HepG2 (cell line): ENCODE results near the gene STARD13. TPM values are rescaled to one million over a fixed set of nuclear protein-coding genes. Genes with fewer than 3 reads are reported as not detected.

Source experiments
- GTF3A ChIP-seq: sonication (generic); formaldehyde crosslinking; conservative IDR thresholded peaks from 2 replicates; pipeline ENCODE4 v1.4.0; 2020; ENCODE audit warnings: mild to moderate bottlenecking, missing genetic modification reagents
- IKZF1 ChIP-seq: fragments of 450-650 bp; IDR thresholded peaks from 2 replicates; pipeline ENCODE4 v1.7.1; 2016
- MAX ChIP-seq: IDR thresholded peaks from 2 replicates; pipeline ENCODE4 v1.6.1; 2012; ENCODE audit warnings: inconsistent platforms
- MED13 ChIP-seq: sonication (generic); formaldehyde crosslinking; IDR thresholded peaks from 2 replicates; pipeline ENCODE4 v1.5.0; 2020; ENCODE audit warnings: missing genetic modification reagents
- MIER2 ChIP-seq: IDR thresholded peaks from 2 replicates; pipeline ENCODE4 v1.6.1; 2016; ENCODE audit warnings: missing biosample characterization, missing genetic modification reagents
- MXI1 ChIP-seq: IDR thresholded peaks from 3 replicates; pipeline ENCODE4 v1.6.1; 2012; ENCODE audit warnings: low read depth, low read length, inconsistent platforms, borderline replicate concordance
- NCOA2 ChIP-seq: sonication (generic); formaldehyde crosslinking; IDR thresholded peaks from 2 replicates; pipeline ENCODE4 v1.8.0; 2022; ENCODE audit warnings: inconsistent platforms
- PAX8 ChIP-seq: sonication (generic); formaldehyde crosslinking; IDR thresholded peaks from 2 replicates; pipeline ENCODE4 v1.8.0; 2022; ENCODE audit warnings: mild to moderate bottlenecking, missing genetic modification reagents, borderline replicate concordance
- SETDB1 ChIP-seq: sonication (generic); formaldehyde crosslinking; IDR thresholded peaks from 2 replicates; pipeline ENCODE4 v1.5.1; 2020; ENCODE audit warnings: missing genetic modification reagents, mild to moderate bottlenecking, borderline replicate concordance
- SMARCE1 ChIP-seq: fragments of 450-650 bp; IDR thresholded peaks from 2 replicates; pipeline ENCODE4 v1.6.1; 2017; ENCODE audit warnings: borderline replicate concordance
- TCF7L2 ChIP-seq: IDR thresholded peaks from 2 replicates; pipeline ENCODE4 v1.6.1; 2011; ENCODE audit warnings: mild to moderate bottlenecking, low read depth, low read length, moderate library complexity
- ZFP36L2 ChIP-seq: sonication (generic); formaldehyde crosslinking; IDR thresholded peaks from 2 replicates; pipeline ENCODE4 v1.4.0; 2020; ENCODE audit warnings: missing genetic modification reagents
- ZNF10 ChIP-seq: sonication (generic); formaldehyde crosslinking; IDR thresholded peaks from 2 replicates; pipeline ENCODE4 v1.4.0; 2020; ENCODE audit warnings: mild to moderate bottlenecking, low read depth, missing genetic modification reagents, borderline replicate concordance
- ZNF124 ChIP-seq: sonication (generic); formaldehyde crosslinking; IDR thresholded peaks from 2 replicates; pipeline ENCODE4 v1.4.0; 2020; ENCODE audit warnings: missing genetic modification reagents
- ZNF530 ChIP-seq: sonication (generic); formaldehyde crosslinking; IDR thresholded peaks from 2 replicates; pipeline ENCODE4 v1.5.0; 2020; ENCODE audit warnings: low read depth, mild to moderate bottlenecking, missing genetic modification reagents
- polyA plus RNA-seq, 8 experiments: library from polyadenylated mRNA; depleted of rRNA in 3 of 8; stranded (reverse) in 7 of 8; unstranded in 1 of 8; fragments of >200 nt; fragmentation: Illumina TruSeq in 4 of 8; extraction: Trizol in 4 of 8; gene quantifications; 2 replicates each; pipeline versions ENCODE4 v1.2.1 to v1.2.3, GENCODE V29; 2011 to 2016; ENCODE audit warnings: low read depth in 4 of 8, missing spikeins in 1 of 8, mixed read lengths in 1 of 8; ENCODE audit not compliant: insufficient read depth in 1 of 8
- total RNA-seq, 5 experiments: library from RNA; depleted of rRNA; stranded (reverse); fragments of >200 nt; fragmentation: Illumina TruSeq; extraction: Trizol; gene quantifications; 2 replicates each; pipeline ENCODE4 v1.2.3, GENCODE V29; 2016; ENCODE audit warnings: low read depth in 1 of 5
- TF ChIP-seq, protein P1 (sequence below): sonication (generic); formaldehyde crosslinking; IDR thresholded peaks from 2 replicates; pipeline ENCODE4 v1.5.1; 2020; ENCODE audit warnings: mild to moderate bottlenecking, missing genetic modification reagents, borderline replicate concordance
- TF ChIP-seq, protein P2 (sequence below): sonication (generic); formaldehyde crosslinking; conservative IDR thresholded peaks from 2 replicates; pipeline ENCODE4 v1.4.0; 2020; ENCODE audit warnings: missing genetic modification reagents
- TF ChIP-seq, protein P3 (sequence below): sonication (generic); formaldehyde crosslinking; IDR thresholded peaks from 2 replicates; pipeline ENCODE4 v1.8.1; 2022; ENCODE audit warnings: low read depth, mild to moderate bottlenecking, missing genetic modification reagents

STARD13 gene
- total and polyA plus RNA-seq, 2 of the 13 experiments (the other 11 are each of a cell fraction or from before 2014, with no cell fraction given) = 12.8 to 14.3 TPM

DNA sequence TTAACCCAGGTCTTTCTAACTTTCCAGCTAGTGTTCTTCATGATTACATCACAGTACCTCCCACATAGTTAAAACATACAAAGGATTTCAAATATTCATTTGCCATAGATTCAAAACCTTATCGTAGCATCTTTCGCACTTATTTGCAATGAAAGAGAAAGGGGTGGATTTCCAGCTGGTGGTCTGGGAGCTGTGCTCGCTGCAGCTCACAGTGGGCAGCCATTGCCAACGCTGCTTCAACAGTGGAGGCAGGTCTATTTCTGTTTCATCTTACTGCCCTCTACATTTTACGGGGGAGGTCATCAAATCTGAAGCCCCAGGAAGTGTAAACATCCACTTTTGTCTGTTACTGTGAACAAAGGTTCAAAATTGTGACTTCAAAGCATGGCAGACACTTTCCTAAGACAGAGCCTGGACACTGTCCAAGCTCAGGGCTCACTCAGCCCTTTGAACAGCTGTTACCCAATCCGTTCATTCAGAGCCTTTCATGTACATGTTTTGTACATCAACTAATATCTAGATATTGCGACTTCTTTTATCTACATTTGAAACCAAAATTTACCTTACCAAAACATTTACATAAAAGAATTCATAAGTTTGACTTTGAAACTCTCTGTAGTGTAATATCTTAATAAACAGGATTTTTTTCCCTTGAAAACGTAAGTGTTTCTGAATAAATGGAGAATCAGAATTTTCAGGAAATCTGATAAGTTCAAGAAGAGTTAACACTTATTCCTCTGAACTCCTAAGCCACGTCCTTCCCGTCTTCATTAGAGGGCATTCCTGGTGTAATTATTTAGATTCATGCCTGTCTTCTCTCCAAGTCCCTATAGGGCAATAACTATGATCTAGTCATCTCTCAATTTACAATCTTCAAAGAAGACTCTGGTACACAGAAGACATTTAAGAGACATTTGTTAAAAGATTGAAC, 25.1 kb downstream of the STARD13 start (continued):
- TF ChIP-seq, protein P1, sequence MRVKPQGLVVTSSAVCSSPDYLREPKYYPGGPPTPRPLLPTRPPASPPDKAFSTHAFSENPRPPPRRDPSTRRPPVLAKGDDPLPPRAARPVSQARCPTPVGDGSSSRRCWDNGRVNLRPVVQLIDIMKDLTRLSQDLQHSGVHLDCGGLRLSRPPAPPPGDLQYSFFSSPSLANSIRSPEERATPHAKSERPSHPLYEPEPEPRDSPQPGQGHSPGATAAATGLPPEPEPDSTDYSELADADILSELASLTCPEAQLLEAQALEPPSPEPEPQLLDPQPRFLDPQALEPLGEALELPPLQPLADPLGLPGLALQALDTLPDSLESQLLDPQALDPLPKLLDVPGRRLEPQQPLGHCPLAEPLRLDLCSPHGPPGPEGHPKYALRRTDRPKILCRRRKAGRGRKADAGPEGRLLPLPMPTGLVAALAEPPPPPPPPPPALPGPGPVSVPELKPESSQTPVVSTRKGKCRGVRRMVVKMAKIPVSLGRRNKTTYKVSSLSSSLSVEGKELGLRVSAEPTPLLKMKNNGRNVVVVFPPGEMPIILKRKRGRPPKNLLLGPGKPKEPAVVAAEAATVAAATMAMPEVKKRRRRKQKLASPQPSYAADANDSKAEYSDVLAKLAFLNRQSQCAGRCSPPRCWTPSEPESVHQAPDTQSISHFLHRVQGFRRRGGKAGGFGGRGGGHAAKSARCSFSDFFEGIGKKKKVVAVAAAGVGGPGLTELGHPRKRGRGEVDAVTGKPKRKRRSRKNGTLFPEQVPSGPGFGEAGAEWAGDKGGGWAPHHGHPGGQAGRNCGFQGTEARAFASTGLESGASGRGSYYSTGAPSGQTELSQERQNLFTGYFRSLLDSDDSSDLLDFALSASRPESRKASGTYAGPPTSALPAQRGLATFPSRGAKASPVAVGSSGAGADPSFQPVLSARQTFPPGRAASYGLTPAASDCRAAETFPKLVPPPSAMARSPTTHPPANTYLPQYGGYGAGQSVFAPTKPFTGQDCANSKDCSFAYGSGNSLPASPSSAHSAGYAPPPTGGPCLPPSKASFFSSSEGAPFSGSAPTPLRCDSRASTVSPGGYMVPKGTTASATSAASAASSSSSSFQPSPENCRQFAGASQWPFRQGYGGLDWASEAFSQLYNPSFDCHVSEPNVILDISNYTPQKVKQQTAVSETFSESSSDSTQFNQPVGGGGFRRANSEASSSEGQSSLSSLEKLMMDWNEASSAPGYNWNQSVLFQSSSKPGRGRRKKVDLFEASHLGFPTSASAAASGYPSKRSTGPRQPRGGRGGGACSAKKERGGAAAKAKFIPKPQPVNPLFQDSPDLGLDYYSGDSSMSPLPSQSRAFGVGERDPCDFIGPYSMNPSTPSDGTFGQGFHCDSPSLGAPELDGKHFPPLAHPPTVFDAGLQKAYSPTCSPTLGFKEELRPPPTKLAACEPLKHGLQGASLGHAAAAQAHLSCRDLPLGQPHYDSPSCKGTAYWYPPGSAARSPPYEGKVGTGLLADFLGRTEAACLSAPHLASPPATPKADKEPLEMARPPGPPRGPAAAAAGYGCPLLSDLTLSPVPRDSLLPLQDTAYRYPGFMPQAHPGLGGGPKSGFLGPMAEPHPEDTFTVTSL (CRISPR knock-in tag) = peak; percentile 92
- TF ChIP-seq TCF7L2 = peak; percentile 95
- TF ChIP-seq ZNF124 (CRISPR knock-in tag) = peak; percentile 70; the same call in 1 of the 2 replicates
- no peak for TF ChIP-seq ZNF530
- TF ChIP-seq ZNF10 = no peak
- TF ChIP-seq IKZF1 = no peak
- TF ChIP-seq, protein P2, sequence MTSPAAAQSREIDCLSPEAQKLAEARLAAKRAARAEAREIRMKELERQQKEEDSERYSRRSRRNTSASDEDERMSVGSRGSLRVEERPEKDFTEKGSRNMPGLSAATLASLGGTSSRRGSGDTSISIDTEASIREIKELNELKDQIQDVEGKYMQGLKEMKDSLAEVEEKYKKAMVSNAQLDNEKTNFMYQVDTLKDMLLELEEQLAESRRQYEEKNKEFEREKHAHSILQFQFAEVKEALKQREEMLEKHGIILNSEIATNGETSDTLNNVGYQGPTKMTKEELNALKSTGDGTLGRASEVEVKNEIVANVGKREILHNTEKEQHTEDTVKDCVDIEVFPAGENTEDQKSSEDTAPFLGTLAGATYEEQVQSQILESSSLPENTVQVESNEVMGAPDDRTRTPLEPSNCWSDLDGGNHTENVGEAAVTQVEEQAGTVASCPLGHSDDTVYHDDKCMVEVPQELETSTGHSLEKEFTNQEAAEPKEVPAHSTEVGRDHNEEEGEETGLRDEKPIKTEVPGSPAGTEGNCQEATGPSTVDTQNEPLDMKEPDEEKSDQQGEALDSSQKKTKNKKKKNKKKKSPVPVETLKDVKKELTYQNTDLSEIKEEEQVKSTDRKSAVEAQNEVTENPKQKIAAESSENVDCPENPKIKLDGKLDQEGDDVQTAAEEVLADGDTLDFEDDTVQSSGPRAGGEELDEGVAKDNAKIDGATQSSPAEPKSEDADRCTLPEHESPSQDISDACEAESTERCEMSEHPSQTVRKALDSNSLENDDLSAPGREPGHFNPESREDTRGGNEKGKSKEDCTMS (CRISPR knock-in tag) = no peak
- no peak for TF ChIP-seq GTF3A
- no peak for TF ChIP-seq PAX8 (CRISPR knock-in tag)
- peak; percentile 50; the same call in 1 of the 3 replicates for TF ChIP-seq MXI1
- TF ChIP-seq SETDB1 = no peak
- TF ChIP-seq, protein P3, sequence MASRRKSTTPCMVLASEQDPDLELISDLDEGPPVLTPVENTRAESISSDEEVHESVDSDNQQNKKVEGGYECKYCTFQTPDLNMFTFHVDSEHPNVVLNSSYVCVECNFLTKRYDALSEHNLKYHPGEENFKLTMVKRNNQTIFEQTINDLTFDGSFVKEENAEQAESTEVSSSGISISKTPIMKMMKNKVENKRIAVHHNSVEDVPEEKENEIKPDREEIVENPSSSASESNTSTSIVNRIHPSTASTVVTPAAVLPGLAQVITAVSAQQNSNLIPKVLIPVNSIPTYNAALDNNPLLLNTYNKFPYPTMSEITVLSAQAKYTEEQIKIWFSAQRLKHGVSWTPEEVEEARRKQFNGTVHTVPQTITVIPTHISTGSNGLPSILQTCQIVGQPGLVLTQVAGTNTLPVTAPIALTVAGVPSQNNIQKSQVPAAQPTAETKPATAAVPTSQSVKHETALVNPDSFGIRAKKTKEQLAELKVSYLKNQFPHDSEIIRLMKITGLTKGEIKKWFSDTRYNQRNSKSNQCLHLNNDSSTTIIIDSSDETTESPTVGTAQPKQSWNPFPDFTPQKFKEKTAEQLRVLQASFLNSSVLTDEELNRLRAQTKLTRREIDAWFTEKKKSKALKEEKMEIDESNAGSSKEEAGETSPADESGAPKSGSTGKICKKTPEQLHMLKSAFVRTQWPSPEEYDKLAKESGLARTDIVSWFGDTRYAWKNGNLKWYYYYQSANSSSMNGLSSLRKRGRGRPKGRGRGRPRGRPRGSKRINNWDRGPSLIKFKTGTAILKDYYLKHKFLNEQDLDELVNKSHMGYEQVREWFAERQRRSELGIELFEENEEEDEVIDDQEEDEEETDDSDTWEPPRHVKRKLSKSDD (CRISPR knock-in tag) = no peak
- peak; percentile 97 for TF ChIP-seq MED13 (CRISPR knock-in tag)
- TF ChIP-seq ZFP36L2 (CRISPR knock-in tag) = no peak
- TF ChIP-seq MAX = peak; percentile 72; the same call in 1 of the 2 replicates
- no peak for TF ChIP-seq SMARCE1
- TF ChIP-seq MIER2 (CRISPR knock-in tag) = 0 out of 2 replicates have a peak, but pooled peaks have one; percentile 56
- peak; percentile 99 for TF ChIP-seq NCOA2 (CRISPR knock-in tag)
